Kidney (tissue), 14 donors: ENCODE measurements around the gene XRCC4. TPM values are rescaled to one million over a fixed set of nuclear protein-coding genes. Genes with fewer than 3 reads are reported as not detected.

Experiments used
- DNase-seq, 5 donors: peaks; one replicate each; pipeline ENCODE4 v3.0.0-alpha.2; 2013 to 2020
- FAIRE-seq: peaks from 2 replicates; lab custom pipeline; 2012; peaks lifted over from hg19 to GRCh38; lab: Jason Lieb, UNC
- H3K27ac ChIP-seq, 2 donors: one replicate each; pipeline ENCODE4 v1.7.0; 2013; ENCODE audit warnings: low read depth in 2 of 2, low read length in 2 of 2, inconsistent platforms in 1 of 2
- H3K27me3 ChIP-seq: one replicate; pipeline ENCODE4 v1.7.1; 2013; ENCODE audit warnings: low read length, inconsistent platforms; ENCODE audit not compliant: control insufficient read depth, insufficient read depth
- H3K36me3 ChIP-seq, 3 donors: one replicate each; pipeline versions ENCODE4 v1.7.0 to v1.7.1; 2013; ENCODE audit warnings: low read length in 3 of 3, control low read depth in 1 of 3, inconsistent platforms in 1 of 3; ENCODE audit not compliant: insufficient read depth in 3 of 3, control insufficient read depth in 2 of 3
- H3K4me1 ChIP-seq, 3 donors: one replicate each; pipeline versions ENCODE4 v1.7.0 to v1.7.1; 2013; ENCODE audit warnings: low read length in 3 of 3, inconsistent platforms in 1 of 3, low read depth in 1 of 3; ENCODE audit not compliant: control insufficient read depth in 2 of 3, insufficient read depth in 2 of 3
- H3K4me3 ChIP-seq, 3 donors: one replicate each; pipeline versions ENCODE4 v1.7.0 to v1.8.1; 2013; ENCODE audit warnings: low read length in 3 of 3, control low read depth in 1 of 3, inconsistent platforms in 1 of 3
- H3K9ac ChIP-seq, 3 donors: one replicate each; pipeline versions ENCODE4 v1.7.0 to v1.7.1; 2013; ENCODE audit warnings: low read length in 3 of 3, control low read depth in 1 of 3, inconsistent platforms in 1 of 3
- H3K9me3 ChIP-seq, 3 donors: one replicate each; pipeline versions ENCODE4 v1.7.0 to v1.7.1; 2013; ENCODE audit warnings: low read length in 3 of 3, control low read depth in 1 of 3, inconsistent platforms in 1 of 3; ENCODE audit not compliant: control insufficient read depth in 2 of 3, insufficient read depth in 1 of 3
- CTCF ChIP-seq: IDR thresholded peaks from 3 replicates; pipeline ENCODE4 v1.5.1; 2012; ENCODE audit warnings: mild to moderate bottlenecking, moderate library complexity, borderline replicate concordance; ENCODE audit not compliant: insufficient read depth; ENCODE audit errors: extremely low read depth
- intact Hi-C: fragments of 100-400 bp; cut with DNase I; formaldehyde crosslinking; loops from one replicate; pipeline ENCODE4 v1.11.1; 2022
- polyA plus RNA-seq: library from polyadenylated mRNA; stranded (reverse); fragments of 350-450 nt; fragmentation: Illumina TruSeq; extraction: RNeasy Lipid Tissue Mini Kit (QIAGEN cat#74804); gene quantifications from one replicate; pipeline ENCODE4 v1.2.3, GENCODE V29; 2014; ENCODE audit warnings: low read depth, low replicate concordance; ENCODE audit not compliant: insufficient read depth
- total RNA-seq: library from RNA; stranded (reverse); fragmentation: NEBNext Ultra II Directional; extraction: Animal tissue kit (Norgen Biotek cat#: 25700); gene quantifications from one replicate; pipeline ENCODE4 v1.2.1, GENCODE V29; 2021
- donor health status: control.
- donor health status: control.
- donor health status: control.
- donor health status: control.
- donor health status: control.
- donor health status: DM: yes; HTN: yes; CAD: no.
- donor health status: Normal renal cell carcinoma (clear cell type).

The XRCC4 gene
- total and polyA plus RNA-seq, 2 donors from 2014 or later = 8.5 to 9.4 TPM

- H3K36me3 ChIP-seq = no peaks in the 10 kb centered on the region
- H3K4me3 ChIP-seq = no peak overlapping the region
- no peaks in the 10 kb centered on the region for H3K27me3 ChIP-seq
- intact Hi-C loops = no loop called here
- no peaks in the 10 kb centered on the region for H3K9me3 ChIP-seq
- TF ChIP-seq CTCF = no peak
- H3K27ac ChIP-seq = no peak overlapping the region
- FAIRE-seq = no peak
- DNase-seq = no peak
- H3K4me1 ChIP-seq = no peaks in the 10 kb centered on the region
- H3K9ac ChIP-seq = no peak overlapping the region
These were observed 244.2 kb downstream of the XRCC4 start for GRCh38 chr5:83321483-83322055.

DNA sequence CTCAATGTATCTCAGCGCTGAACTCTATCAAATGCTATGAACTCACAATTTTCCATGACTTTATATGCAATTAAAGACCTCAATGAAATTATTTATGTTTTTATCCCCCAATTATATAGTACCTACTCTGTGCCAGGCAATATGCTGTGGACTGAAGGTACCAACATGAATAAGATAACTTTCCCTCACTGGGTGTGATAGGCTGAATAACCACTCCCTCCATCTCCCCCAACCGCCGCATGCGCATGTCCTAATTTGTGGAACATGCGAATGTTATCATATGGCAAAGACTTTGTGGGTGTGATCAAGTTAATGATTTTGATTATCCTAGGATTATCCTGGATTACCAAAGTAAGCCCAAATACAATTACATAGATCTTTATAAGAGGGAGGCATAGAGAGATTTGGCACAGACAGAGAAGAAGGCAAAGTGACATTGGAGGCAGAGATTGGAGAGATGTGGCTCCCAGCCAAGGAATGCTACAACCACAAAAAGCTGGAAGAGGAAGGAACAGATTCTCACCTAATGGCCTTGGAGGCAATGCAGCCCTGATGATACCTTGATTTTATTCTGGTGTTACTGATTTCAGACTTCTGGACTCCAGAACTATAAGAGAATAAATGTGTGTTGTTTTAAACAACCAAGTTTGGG lies 245.1 kb downstream of the XRCC4 start:
- no peak overlapping the region for H3K27ac ChIP-seq
- no peak for FAIRE-seq
- no peak overlapping the region for H3K9ac ChIP-seq
- H3K9me3 ChIP-seq = no peaks in the 10 kb centered on the region
- TF ChIP-seq CTCF = no peak
- H3K4me3 ChIP-seq = no peak overlapping the region
- H3K27me3 ChIP-seq = no peaks in the 10 kb centered on the region
- DNase-seq = no peak
- no peaks in the 10 kb centered on the region for H3K4me1 ChIP-seq
- intact Hi-C loops = no loop called here
- no peaks in the 10 kb centered on the region for H3K36me3 ChIP-seq

GRCh38 chr5:83323557-83324180 lies 246.3 kb downstream of the XRCC4 start:
- DNase-seq = no peak
- H3K36me3 ChIP-seq = no peaks in the 10 kb centered on the region
- intact Hi-C loops = no loop called here
- H3K27me3 ChIP-seq = no peaks in the 10 kb centered on the region
- peak; percentile 52 for FAIRE-seq
- H3K9me3 ChIP-seq = no peaks in the 10 kb centered on the region
- H3K4me3 ChIP-seq = no peak overlapping the region
- no peaks in the 10 kb centered on the region for H3K4me1 ChIP-seq
- no peak overlapping the region for H3K9ac ChIP-seq
- no peak overlapping the region for H3K27ac ChIP-seq
- no peak for TF ChIP-seq CTCF
